Motor neuron (in vitro differentiated cells): ENCODE results near the gene TMEM131L. TPM values are rescaled to one million over a fixed set of nuclear protein-coding genes. Genes with fewer than 3 reads are reported as not detected.

ENCODE experiments used
- ATAC-seq, 8 experiments: fragments of 200-7000 bp; cut with Tn5 transposase; replicated peaks in 6 of 8; 2 replicates each; pipeline ENCODE4 v1.8.0; 2021; ENCODE audit warnings: mild to moderate bottlenecking in 8 of 8, moderate library complexity in 8 of 8
- H3K27ac ChIP-seq, 2 donors: fragments of 250-450 bp; sonication (Bioruptor Pico); 2 replicates each; pipeline ENCODE4 v1.9.0; 2021; ENCODE audit warnings: antibody characterized with exemption in 2 of 2, mild to moderate bottlenecking in 2 of 2, moderate library complexity in 1 of 2
- H3K4me1 ChIP-seq, 2 donors: fragments of 250-450 bp; sonication (Bioruptor Pico); replicated peaks in 1 of 2; 2 replicates each; pipeline ENCODE4 v1.6.1; 2021; ENCODE audit warnings: antibody characterized with exemption in 2 of 2, mild to moderate bottlenecking in 2 of 2, moderate library complexity in 1 of 2
- H3K4me3 ChIP-seq, 5 donors: fragments of 250-450 bp; sonication (Bioruptor Pico); 2 replicates each; pipeline ENCODE4 v1.9.0; 2021; ENCODE audit warnings: antibody characterized with exemption in 5 of 5, mild to moderate bottlenecking in 5 of 5, moderate library complexity in 4 of 5
- WGBS, 10 experiments: fragments of 450-650 bp; shearing (Covaris generic); methylation state at CpG; one replicate each; pipeline ENCODE4 v1.0.0; 2022; 5-methylcytosine and 5-hydroxymethylcytosine counted together
- in situ Hi-C, 9 experiments: fragments of 400-800 bp; cut with MboI; loops; one replicate each; pipeline ENCODE4 v1.15.0; 2021; ENCODE audit warnings: low sequenced_read_pairs in 9 of 9, low pct_unique_long_range_greater_than_20kb in 2 of 9; ENCODE audit not compliant: unreplicated experiment in 9 of 9
- total RNA-seq, 8 experiments: library from RNA; unstranded; fragments of 300-600 nt; gene quantifications; 2 replicates each; pipeline versions ENCODE4 v1.2.3 to v1.2.4, GENCODE V29; 2022

Gene TMEM131L
- total RNA-seq, 8 experiments from 2014 or later: 2.0 to 47.7 (median 8.5) TPM

GRCh38 chr4:153645183-153645582 is 179.0 kb downstream of the TMEM131L start:
- in situ Hi-C loops: no loop called here
- 30 to 100% (median 90%) methylated on average over 1 of the region's 1 CpG; no CpG with 5 or more reads in 4 of the 10 experiments for WGBS, 10 experiments
- ATAC-seq: no peak
- no peaks in the 10 kb centered on the region for H3K4me1 ChIP-seq
- no peak overlapping the region for H3K27ac ChIP-seq
- no peak overlapping the region for H3K4me3 ChIP-seq

GRCh38 chr4:153646261-153646660 is 180.1 kb downstream of the TMEM131L start:
- no peak for ATAC-seq
- WGBS, 10 experiments: 0 to 100% (median 44%) methylated on average over 1 of the region's 1 CpG; no CpG with 5 or more reads in 1 of the 10 experiments
- Histone ChIP-seq H3K4me1 (no peaks in the 10 kb centered on the region), H3K27ac (no peak overlapping the region), H3K4me3 (no peak overlapping the region)
- in situ Hi-C loops: no loop called here

DNA sequence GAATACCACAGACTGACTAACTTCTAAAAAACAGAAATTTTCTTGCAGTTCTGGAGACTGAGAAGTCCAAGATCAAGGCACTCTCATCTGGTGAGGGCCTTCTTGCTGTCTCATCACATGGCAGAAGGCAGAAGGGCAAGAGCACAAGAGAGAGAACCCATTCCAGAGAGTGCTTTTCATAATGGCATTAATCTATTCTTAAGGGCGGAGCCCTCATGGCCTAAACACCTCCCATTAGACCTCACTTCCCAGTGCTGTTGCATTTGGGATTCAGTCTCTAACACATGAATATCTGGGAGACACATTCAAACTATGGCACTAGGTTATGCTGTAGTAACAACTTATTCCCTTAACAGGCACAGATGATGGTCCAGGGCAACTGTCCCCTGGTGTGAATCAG is 180.8 kb downstream of the TMEM131L start:
- in situ Hi-C loops: no loop called here
- no peak overlapping the region for H3K27ac ChIP-seq
- H3K4me3 ChIP-seq: no peak overlapping the region
- no CpG with 5 or more reads among the region's 1 CpG for WGBS, 10 experiments
- ATAC-seq: peak in 2 of 8 experiments; percentile 36 to 77
- H3K4me1 ChIP-seq: no peaks in the 10 kb centered on the region

DNA sequence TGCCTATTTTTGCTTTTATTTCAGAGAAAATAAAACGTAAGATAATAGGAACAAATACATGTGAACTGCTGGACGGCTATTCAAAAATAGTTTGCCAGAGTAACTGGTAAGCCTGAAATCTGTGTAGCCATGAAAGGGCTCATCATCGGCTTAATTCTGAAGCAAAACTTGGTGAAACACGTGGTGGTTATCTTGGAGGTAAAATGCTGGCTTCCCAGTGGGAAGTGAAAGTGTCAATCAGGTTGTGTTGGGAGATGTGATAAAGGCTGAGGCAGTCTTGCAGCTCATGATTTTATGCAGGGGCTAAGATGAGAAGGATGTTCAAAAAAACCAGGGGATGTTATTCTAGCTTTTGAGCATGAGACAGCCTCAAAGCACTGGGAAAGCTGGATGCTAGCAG is 181.8 kb downstream of the TMEM131L start:
- H3K27ac ChIP-seq: no peak overlapping the region
- H3K4me3 ChIP-seq: no peak overlapping the region
- 39 to 75% (median 63%) methylated on average over 2 to 4 of the region's 4 CpGs; no CpG with 5 or more reads in 1 of the 10 experiments for WGBS, 10 experiments
- no peaks in the 10 kb centered on the region for H3K4me1 ChIP-seq
- ATAC-seq: no peak
- in situ Hi-C loops: no loop called here

DNA sequence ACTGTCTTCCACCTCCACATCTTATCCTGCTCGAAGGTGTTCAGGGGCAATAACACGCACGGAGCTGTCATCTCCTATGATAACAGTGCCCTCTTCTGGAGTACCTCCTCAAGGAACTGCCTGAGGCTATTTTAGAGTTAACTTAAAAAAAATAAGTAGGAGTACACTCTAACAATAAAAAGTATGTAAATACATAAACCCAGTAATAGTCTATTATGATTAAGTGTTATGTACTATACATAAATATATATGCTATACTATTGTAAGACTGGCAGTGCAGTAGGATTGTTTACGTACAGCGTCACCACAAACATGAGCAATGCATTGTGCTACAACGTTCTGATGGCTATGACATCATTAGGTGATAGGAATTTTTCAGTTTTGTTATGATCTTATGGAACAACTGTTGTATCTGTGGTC is 183.4 kb downstream of the TMEM131L start:
- in situ Hi-C loops: no loop called here
- 47 to 95% (median 71%) methylated on average over 1 to 6 of the region's 6 CpGs; no CpG with 5 or more reads in 2 of the 10 experiments for WGBS, 10 experiments
- H3K4me3 ChIP-seq: no peak overlapping the region
- no peaks in the 10 kb centered on the region for H3K4me1 ChIP-seq
- H3K27ac ChIP-seq: no peak overlapping the region
- peak in 1 of 8 experiments; percentile 20 for ATAC-seq

- in situ Hi-C loops: no loop called here
- no peaks in the 10 kb centered on the region for H3K4me1 ChIP-seq
- ATAC-seq: no peak
- WGBS, 10 experiments: 20 to 83% (median 56%) methylated on average over 1 to 3 of the region's 3 CpGs; no CpG with 5 or more reads in 3 of the 10 experiments
- no peak overlapping the region for H3K27ac ChIP-seq
- H3K4me3 ChIP-seq: no peak overlapping the region
Observed at GRCh38 chr4:153651116-153651515, 185.0 kb downstream of the TMEM131L start.

DNA sequence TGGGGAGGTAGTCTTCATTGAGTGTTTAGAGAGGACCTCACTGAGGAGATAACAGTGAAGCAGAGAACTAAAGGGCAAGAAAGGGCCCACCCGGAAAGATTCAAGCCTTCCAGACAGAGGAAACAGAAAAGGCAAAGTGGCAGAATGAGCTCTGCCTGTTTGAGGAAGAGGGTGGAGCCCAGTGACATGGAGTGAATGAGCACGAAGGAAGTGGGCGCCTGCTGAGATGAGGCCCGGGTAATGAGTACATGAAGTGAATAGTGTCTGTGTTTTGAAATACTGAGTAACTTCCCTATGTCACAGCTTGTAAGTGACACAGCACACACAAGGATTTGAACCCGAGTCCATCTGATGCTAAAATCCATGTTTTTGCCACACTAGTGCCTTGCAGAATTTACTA is 185.4 kb downstream of the TMEM131L start:
- in situ Hi-C loops: no loop called here
- ATAC-seq: peak in 1 of 8 experiments; percentile 48
- WGBS, 10 experiments: 36 to 59% (median 44%) methylated on average over 1 to 5 of the region's 5 CpGs; no CpG with 5 or more reads in 2 of the 10 experiments
- H3K4me1 ChIP-seq: no peaks in the 10 kb centered on the region
- no peak overlapping the region for H3K4me3 ChIP-seq
- H3K27ac ChIP-seq: no peak overlapping the region

GRCh38 chr4:153652051-153652784 is 186.1 kb downstream of the TMEM131L start:
- ATAC-seq: peak in 1 of 8 experiments; percentile 66
- in situ Hi-C loops: no loop called here

GRCh38 chr4:153655002-153655541 is 188.9 kb downstream of the TMEM131L start:
- no peaks in the 10 kb centered on the region for H3K4me1 ChIP-seq
- no peak for ATAC-seq
- WGBS, 10 experiments: 33 to 80% (median 57%) methylated on average over 2 to 4 of the region's 4 CpGs; no CpG with 5 or more reads in 3 of the 10 experiments
- H3K27ac ChIP-seq: no peak overlapping the region
- no peak overlapping the region for H3K4me3 ChIP-seq
- in situ Hi-C loops: no loop called here

More at GRCh38 chr4:153652051-153652784, 186.1 kb downstream of the TMEM131L start:
- Histone ChIP-seq H3K4me3 (no peak overlapping the region), H3K4me1 (no peaks in the 10 kb centered on the region), H3K27ac (no peak overlapping the region)
- WGBS, 10 experiments: 41 to 100% (median 76%) methylated on average over 1 to 5 of the region's 11 CpGs; no CpG with 5 or more reads in 2 of the 10 experiments

GRCh38 chr4:153655928-153656327 is 189.8 kb downstream of the TMEM131L start:
- no peak overlapping the region for H3K4me3 ChIP-seq
- no peak overlapping the region for H3K27ac ChIP-seq
- in situ Hi-C loops: no loop called here
- WGBS, 10 experiments: 18 to 100% (median 92%) methylated on average over 1 to 4 of the region's 4 CpGs; no CpG with 5 or more reads in 1 of the 10 experiments
- no peaks in the 10 kb centered on the region for H3K4me1 ChIP-seq
- no peak for ATAC-seq

GRCh38 chr4:153661215-153661822 is 195.2 kb downstream of the TMEM131L start:
- Histone ChIP-seq H3K4me3 (no peak overlapping the region), H3K4me1 (no peaks in the 10 kb centered on the region), H3K27ac (no peak overlapping the region)
- WGBS, 10 experiments: 10 to 96% (median 82%) methylated on average over 2 to 6 of the region's 6 CpGs
- in situ Hi-C loops: no loop called here
- ATAC-seq: no peak

- no peak overlapping the region for H3K4me3 ChIP-seq
- no peak overlapping the region for H3K27ac ChIP-seq
- H3K4me1 ChIP-seq: no peaks in the 10 kb centered on the region
- in situ Hi-C loops: no loop called here
- no peak for ATAC-seq
- 17 to 100% (median 100%) methylated on average over 1 of the region's 1 CpG; no CpG with 5 or more reads in 3 of the 10 experiments for WGBS, 10 experiments
Observed at GRCh38 chr4:153661908-153662307, 195.7 kb downstream of the TMEM131L start.

- no peak for ATAC-seq
Observed at GRCh38 chr4:153663667-153664066, 197.5 kb downstream of the TMEM131L start.

More at GRCh38 chr4:153663667-153664066, 197.5 kb downstream of the TMEM131L start:
- Histone ChIP-seq H3K4me1 (no peaks in the 10 kb centered on the region), H3K4me3 (no peak overlapping the region), H3K27ac (no peak overlapping the region)
- 0 to 100% (median 71%) methylated on average over 1 of the region's 1 CpG; no CpG with 5 or more reads in 5 of the 10 experiments for WGBS, 10 experiments
- in situ Hi-C loops: no loop called here
